Cardiac muscle cell (in vitro differentiated cells and primary cell): Measurements from ENCODE around the gene NTSR1. TPM values are rescaled to one million over a fixed set of nuclear protein-coding genes. Genes with fewer than 3 reads are reported as not detected.

Source experiments
- DNase-seq, 2 donors: peaks; one replicate each; pipeline versions ENCODE4 v3.0.0 to v3.0.0-alpha.2; 2010 to 2017; ENCODE audit warnings: low read depth in 1 of 2, low spot score in 1 of 2
- H3K27ac ChIP-seq: fragments of 200-600 bp; sonication (generic); 2 replicates; pipeline ENCODE4 v1.5.1; 2016
- H3K27me3 ChIP-seq: fragments of 200-600 bp; sonication (generic); 2 replicates; pipeline ENCODE4 v1.6.0; 2016; ENCODE audit warnings: control low read depth
- H3K36me3 ChIP-seq: fragments of 200-600 bp; sonication (generic); 2 replicates; pipeline ENCODE4 v1.5.1; 2016; ENCODE audit warnings: control low read depth
- H3K4me1 ChIP-seq: fragments of 200-600 bp; sonication (generic); 2 replicates; pipeline ENCODE4 v1.8.1; 2017; ENCODE audit warnings: low read depth, mild to moderate bottlenecking, mixed run types
- H3K4me3 ChIP-seq: fragments of 200-600 bp; sonication (generic); 2 replicates; pipeline ENCODE4 v1.5.1; 2016; ENCODE audit warnings: mild to moderate bottlenecking
- H3K9me3 ChIP-seq: fragments of 200-600 bp; sonication (generic); 2 replicates; pipeline ENCODE4 v1.5.1; 2017; ENCODE audit warnings: low read depth, mild to moderate bottlenecking, control low read depth
- CTCF ChIP-seq: IDR thresholded peaks from 2 replicates; pipeline ENCODE4 v1.5.1; 2012; ENCODE audit warnings: low read depth, mild to moderate bottlenecking, low read length
- polyA plus RNA-seq: library from polyadenylated mRNA; unstranded; fragments of >200 nt; fragmentation: Nextera tagmentation; extraction: Ambion mirVana; gene quantifications from 2 replicates; pipeline ENCODE4 v1.2.1, GENCODE V29; 2016
- total RNA-seq: library from RNA; depleted of rRNA; stranded (reverse); fragments of >200 nt; gene quantifications from 2 replicates; pipeline ENCODE4 v1.2.3, GENCODE V29; 2016

NTSR1 gene
- total and polyA plus RNA-seq, 2 experiments from 2014 or later: 0.03 TPM; not detected in 1

- DNase-seq: peak in 1 of 2 donors; percentile 74
- TF ChIP-seq CTCF: peak; percentile 36
- Histone ChIP-seq H3K4me1 (no peaks in the 10 kb centered on the region), H3K4me3 (no peak overlapping the region), H3K9me3 (no peaks in the 10 kb centered on the region), H3K27me3 (peaks cover 31% of the 10 kb centered on the region), H3K27ac (no peak overlapping the region), H3K36me3 (no peaks in the 10 kb centered on the region)
Measured at GRCh38 chr20:62702895-62703852, 5.5 kb upstream of the NTSR1 start.

GRCh38 chr20:62703853-62704228 is 4.8 kb upstream of the NTSR1 start:
- Histone ChIP-seq H3K27me3 (peaks cover 38% of the 10 kb centered on the region), H3K36me3 (no peaks in the 10 kb centered on the region), H3K4me1 (no peaks in the 10 kb centered on the region), H3K4me3 (no peak overlapping the region), H3K27ac (no peak overlapping the region), H3K9me3 (no peaks in the 10 kb centered on the region)
- no peak for DNase-seq
- TF ChIP-seq CTCF: no peak

DNA sequence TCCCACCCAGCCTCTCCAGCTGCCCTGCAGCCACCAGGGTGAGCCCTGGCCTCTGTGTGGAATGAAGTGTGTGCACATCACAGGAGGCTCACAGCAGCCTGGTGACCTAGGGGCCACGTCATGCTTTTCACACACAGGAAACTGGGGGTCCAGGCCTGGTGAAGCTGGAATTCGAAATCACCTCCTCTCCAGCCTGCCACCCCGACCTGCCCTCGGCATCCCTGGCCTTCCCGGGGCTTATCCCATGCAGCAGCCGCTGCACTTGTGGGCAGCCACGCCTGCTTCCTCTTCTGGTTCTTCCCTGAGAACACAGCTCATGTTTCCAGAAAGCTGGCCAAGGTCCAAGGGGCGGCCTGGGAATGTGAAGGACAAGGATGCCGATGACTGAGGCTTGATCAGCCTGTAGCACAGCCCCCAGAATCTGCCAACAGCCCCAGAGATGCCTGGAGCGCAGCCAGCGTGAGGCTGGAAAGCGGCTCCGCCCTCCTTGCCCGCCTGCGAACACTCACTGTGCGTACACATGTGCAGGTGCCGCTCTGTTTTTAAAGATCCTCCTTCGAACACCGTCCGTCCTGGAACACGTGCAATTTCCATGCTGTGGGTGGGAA is 4.2 kb upstream of the NTSR1 start:
- H3K36me3 ChIP-seq: no peaks in the 10 kb centered on the region
- H3K9me3 ChIP-seq: no peaks in the 10 kb centered on the region
- no peak overlapping the region for H3K27ac ChIP-seq
- DNase-seq: peak; percentile 73 to 91
- TF ChIP-seq CTCF: no peak
- H3K4me3 ChIP-seq: no peak overlapping the region
- no peaks in the 10 kb centered on the region for H3K4me1 ChIP-seq
- peaks cover 44% of the 10 kb centered on the region for H3K27me3 ChIP-seq

GRCh38 chr20:62705627-62706026 is 3.0 kb upstream of the NTSR1 start:
- Histone ChIP-seq H3K36me3 (no peaks in the 10 kb centered on the region), H3K27me3 (peaks cover 55% of the 10 kb centered on the region)
- TF ChIP-seq CTCF: no peak

DNA sequence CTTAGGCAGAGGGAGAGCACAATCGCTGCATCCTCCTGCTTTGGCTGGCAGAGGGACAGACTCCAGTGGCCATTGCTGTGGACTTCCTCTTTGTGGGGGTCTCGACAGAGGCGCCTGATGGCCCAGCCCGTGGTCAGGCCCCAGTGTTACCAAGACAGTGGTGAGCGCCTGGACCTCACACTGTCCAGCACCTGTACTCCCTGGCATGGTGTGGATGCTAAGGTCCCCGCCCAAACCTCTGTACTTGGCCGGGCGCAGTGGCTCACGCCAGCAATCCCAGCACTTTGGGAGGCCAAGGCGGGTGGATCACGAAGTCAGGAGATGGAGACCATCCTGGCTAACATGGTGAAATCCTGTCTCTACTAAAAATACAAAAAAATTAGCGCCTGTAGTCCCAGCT is 2.3 kb upstream of the NTSR1 start:
- Histone ChIP-seq H3K4me3 (no peak overlapping the region), H3K27me3 (peaks cover 62% of the 10 kb centered on the region), H3K27ac (no peak overlapping the region), H3K4me1 (no peaks in the 10 kb centered on the region), H3K9me3 (no peaks in the 10 kb centered on the region), H3K36me3 (no peaks in the 10 kb centered on the region)
- TF ChIP-seq CTCF: no peak
- DNase-seq: no peak

More at GRCh38 chr20:62705627-62706026, 3.0 kb upstream of the NTSR1 start:
- H3K27ac ChIP-seq: no peak overlapping the region
- H3K9me3 ChIP-seq: no peaks in the 10 kb centered on the region
- DNase-seq: no peak
- H3K4me3 ChIP-seq: no peak overlapping the region
- no peaks in the 10 kb centered on the region for H3K4me1 ChIP-seq
